SK-N-MC (cell line): Measurements from ENCODE around the gene ANKRD40CL.

Experiments
- EZH2 ChIP-seq: fragments of 200-600 bp; sonication (generic); IDR thresholded peaks from one replicate; pipeline ENCODE4 v1.6.1; 2017; ENCODE audit warnings: antibody characterized with exemption
- POLR2AphosphoS5 ChIP-seq: IDR thresholded peaks from 2 replicates; pipeline ENCODE4 v1.6.1; 2012; ENCODE audit warnings: mild to moderate bottlenecking, low read depth, low read length, borderline replicate concordance

GRCh38 chr17:50790618-50791017 lies 23.3 kb upstream of the ANKRD40CL start:
- TF ChIP-seq EZH2 (no peak), POLR2AphosphoS5 (no peak)
